ENCODE results near the gene BCL11B.
"Not testable (repeated sequence)": the region's sequence is repeated elsewhere in the genome, so short reads cannot be mapped to it uniquely, and the experiment has no call there.

The BCL11B gene

DNA sequence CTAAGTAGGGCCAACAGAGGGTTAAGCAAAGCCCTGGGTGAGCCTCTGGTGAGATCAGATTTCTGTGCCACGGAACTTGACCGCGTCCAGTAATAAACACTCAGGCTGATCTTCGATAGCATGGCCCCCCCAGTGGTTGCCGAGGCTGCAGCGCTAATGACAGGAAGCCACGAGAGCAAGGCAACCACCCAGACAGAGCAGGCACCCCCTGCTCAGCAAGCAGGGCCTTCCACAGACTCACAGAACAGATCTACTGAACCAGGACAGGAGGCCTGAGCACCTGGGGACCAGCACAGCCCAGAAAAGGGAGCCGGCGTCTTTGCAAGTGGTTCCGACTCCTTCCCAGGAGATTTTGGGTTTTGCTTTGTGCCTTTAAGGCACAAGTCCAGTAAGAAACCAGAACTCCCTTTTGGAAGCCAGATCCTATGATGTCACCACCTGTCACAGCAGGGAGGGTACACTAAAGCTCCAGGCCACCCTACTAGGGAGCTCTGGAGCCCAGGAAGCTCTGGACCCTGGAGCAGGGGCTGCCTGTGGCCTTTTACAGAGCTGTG, 42.3 kb downstream of the BCL11B start:
- in situ Hi-C loops (cut with MboI; ENCODE audit: low sequenced_read_pairs), result no loop called here

DNA sequence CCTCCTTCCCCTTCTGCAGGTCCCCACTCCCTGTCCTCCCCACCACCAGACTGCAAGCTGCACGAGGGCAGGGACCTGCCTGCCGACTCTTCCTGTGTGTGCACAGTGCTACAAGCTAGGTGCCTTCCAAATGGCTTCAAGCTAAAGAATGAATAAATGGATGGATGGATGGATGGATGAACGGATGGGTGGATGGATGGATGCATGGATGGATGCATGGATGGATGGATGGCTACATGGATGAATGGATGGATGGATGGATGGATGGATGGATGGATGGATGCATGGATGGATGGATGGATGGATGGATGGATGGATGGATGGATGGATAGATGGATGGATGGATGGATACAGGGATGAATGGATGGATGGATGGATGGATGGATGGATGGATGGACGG, 43.2 kb downstream of the BCL11B start:
- in situ Hi-C loops (cut with MboI; ENCODE audit: low sequenced_read_pairs), result not testable (repeated sequence)

DNA sequence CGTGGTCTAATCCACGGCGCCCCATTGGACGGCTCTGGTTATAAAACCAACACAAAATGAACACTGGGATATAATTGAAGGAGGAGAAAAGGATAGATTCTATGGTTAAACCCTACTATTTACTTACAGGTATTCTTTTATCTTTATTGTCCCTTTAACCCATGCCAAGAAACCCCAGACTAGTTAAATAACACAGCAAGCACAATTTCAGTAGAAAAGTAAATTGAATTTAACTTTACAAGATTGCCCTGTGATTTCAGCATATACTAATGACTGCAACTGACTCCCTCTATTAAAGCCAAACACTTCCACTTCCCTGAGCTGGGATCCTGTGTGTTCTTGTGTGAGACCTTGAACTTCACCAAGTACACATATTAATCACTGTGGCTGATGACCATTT, 45.3 kb downstream of the BCL11B start:
- in situ Hi-C loops (cut with MboI; ENCODE audit: low sequenced_read_pairs), result no loop called here

DNA sequence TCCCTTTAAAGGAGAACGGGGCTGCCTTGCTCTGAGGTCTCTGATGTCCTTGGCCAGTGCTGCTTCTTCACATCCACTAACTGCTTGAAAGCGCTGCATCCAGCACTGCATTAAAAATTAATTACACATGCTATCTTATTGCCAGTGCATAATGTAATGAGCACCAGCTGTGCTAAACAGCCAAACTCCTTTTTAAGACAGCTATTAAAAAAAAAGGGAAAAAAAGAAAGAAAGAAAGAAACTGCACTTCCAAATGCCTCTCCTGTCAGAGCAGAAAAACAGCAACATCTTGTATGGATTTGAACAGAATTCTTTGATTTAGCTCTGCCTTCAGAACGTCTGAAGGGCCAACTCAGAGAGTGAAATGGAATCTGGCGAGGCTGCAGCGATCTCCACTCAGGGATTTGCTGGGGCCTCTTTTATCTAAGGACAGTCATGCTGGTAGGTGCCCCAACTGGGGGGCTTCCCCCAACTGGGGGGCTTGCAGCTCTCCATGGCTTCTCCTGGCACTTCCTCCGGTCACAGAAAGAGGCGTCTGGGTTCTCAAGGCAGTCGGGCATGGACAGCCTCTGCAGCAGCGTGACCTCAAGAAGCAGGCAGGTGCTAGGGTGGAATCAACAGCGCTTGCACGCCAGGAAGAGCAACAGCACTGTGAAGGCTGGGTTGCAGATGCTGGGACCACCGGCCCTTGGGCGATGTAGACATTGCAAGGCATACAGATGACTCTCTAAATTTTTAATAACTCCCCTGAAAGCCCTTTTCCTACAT, 46.4 kb downstream of the BCL11B start:
- in situ Hi-C loops (cut with MboI; ENCODE audit: low sequenced_read_pairs), result no loop called here

DNA sequence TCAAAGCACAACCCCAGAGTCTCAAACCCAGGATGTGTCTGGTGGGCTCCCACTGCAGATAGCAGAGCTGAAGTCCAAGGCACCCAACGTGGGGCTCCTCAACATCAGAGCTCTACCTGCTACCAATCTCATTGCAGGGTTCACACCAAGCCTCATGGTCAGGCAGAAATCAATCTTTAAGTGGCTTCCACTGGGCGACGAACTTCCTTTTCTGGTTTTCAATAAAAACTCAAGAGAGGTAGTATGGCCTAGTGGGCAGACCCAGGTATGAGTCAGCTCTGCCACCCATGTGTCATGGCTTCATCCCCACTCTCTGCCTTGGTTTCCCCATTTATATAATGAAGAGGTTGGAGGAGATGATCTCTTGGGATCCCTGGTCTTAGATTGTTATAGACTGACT, 47.0 kb downstream of the BCL11B start:
- in situ Hi-C loops (cut with MboI; ENCODE audit: low sequenced_read_pairs), result no loop called here

DNA sequence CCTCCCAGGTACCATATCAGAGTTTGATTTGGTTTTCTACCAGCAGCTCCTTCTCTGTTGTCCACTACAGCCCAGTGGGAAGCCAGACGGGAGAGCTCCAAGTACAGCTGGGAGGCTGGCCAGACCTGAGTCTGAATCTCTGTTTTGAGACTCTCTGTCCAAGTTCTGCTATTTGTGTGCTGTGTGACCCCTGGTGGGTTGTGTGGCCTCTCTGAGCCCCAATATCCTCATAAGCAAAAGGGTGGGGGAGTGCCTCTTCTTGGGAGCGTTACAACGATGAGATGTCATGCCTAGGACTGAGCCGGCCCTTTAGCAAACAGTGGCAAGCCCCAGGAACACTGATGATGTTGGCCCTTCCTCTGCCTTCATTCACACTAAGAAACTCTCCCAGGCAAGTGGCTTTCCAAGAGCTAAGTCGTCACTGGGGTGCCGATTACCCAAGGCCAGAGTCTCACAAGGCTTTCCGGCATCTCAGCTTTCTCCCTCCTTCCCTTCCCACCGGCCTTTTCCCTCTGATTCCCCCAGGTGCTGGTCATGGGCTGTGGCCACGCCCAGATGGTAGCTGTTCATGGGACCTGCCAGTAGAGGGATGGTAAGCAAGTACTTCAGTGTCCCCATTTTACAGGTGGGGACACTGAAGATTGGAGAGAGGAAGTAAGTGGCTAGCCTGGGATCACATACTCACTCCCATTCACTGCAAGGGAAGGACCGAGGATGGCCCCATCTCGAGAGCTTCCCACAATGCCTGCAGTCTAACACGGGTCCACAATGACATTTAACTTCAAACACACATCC, 47.7 kb downstream of the BCL11B start:
- in situ Hi-C loops (cut with MboI; ENCODE audit: low sequenced_read_pairs), result no loop called here

DNA sequence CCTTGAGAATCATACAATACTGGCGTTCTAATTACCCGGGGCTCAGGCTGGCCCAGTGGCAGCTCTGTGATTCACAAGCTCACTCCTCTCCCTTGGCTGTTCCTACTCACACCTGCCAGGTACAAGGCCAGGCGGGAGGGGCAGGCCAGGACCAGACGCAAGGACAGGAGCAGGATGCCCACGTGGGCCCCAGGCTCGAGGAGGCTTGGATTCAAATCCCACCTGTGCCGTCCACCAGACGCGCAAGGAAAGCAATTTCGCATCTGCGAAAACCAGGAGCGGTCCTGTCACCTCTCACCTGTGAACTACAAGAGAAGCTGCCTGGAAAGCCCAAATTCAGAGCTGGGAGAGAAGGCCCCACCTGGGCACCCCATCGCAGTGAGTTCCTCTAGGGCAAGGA, 50.6 kb downstream of the BCL11B start:
- in situ Hi-C loops (cut with MboI; ENCODE audit: low sequenced_read_pairs), result no loop called here

DNA sequence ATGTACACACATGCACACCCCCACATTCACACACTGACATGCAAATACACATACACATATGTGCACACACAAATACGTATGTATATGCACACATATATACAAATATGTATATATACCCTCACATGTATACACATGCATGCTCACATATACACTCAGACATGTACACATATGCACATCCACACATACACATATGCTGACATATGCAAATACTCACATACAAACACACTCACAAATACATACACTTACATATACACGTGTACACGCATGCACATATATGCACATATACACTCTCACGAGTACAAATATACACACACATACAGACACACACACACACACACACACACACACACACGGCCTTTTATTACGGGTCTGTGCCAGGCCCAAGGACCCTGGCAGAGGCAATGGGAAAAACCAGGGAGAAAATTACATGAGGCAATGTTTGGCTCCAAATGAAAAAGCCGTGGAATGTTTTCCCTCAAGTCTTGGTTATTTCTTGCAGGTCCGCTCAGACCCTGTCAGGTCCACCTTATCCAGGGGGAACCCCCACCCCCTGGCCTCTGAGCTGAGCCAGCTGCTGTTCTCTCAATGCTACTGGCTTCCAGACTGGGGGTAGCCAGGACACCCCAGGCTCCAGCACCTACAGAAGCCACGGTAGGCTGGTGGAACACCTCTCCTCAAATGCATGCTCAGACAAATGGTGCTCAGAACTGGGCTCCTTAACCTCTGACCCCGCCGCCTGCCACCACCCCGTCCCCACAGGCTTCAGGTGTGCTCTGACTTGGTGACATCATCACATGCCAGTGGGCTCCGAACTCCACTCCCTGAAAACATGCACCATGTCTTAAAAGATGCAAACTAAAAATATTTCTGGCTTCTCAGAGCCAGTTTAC, 54.7 kb downstream of the BCL11B start:
- in situ Hi-C loops (cut with MboI; ENCODE audit: low sequenced_read_pairs), result no loop called here

DNA sequence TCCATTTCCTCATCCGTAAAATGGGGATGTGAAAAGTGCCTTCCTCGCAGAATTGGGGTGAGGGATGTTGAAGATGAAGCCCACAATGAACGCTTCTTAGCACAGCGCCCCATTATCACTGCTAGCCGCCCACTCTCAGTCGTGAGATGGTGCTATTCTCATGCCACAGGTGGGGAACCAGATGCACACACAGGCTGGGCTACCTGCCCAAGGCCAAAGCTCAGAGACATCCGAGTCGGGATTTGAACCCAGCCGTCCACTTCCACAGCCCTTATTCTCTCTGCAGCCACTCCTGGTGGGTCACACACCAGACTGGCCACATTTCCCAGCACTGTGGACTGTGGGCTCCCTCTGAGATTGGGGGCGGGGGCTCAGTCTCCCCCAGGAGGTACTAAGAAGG, 55.8 kb downstream of the BCL11B start:
- in situ Hi-C loops (cut with MboI; ENCODE audit: low sequenced_read_pairs), result no loop called here

DNA sequence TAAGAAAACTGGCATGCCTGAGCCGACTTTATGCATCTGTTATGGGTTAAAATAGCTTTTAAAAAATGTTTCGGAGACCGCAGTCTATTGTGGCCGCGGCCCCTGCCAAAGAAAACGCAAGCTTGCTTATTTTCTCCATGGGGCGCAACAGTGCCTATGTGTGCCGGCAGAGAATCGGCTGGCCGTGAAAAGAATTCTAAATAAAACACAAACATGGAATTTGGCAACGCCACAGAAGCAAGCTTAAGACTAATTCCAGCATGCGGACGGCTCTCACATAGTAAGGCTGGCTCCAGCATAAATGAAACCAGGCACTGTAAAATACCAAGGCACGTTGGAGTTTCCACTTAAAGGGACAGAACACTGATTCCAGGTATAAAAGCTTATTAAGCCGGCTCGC, 56.7 kb downstream of the BCL11B start:
- in situ Hi-C loops (cut with MboI; ENCODE audit: low sequenced_read_pairs), result no loop called here

DNA sequence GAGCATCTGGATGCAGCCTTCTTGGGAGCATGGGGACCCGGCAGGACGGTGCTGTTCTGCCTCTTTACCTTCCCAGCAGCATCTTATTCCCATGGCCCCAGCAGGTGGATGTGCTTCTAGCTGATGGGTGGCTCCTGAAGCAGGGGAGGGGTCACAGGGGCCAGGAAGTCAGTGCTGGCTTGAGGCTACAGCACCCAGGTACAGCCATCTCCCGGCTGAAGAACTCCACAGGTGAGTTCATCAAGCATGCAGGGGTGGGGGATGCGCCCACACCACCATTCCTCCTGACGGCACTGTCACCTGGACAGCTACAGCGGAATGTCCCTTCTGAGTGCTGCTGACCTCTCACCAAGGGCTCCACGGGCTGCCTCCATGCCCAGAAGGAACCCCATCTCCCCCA, 57.3 kb downstream of the BCL11B start:
- in situ Hi-C loops (cut with MboI; ENCODE audit: low sequenced_read_pairs), result no loop called here

DNA sequence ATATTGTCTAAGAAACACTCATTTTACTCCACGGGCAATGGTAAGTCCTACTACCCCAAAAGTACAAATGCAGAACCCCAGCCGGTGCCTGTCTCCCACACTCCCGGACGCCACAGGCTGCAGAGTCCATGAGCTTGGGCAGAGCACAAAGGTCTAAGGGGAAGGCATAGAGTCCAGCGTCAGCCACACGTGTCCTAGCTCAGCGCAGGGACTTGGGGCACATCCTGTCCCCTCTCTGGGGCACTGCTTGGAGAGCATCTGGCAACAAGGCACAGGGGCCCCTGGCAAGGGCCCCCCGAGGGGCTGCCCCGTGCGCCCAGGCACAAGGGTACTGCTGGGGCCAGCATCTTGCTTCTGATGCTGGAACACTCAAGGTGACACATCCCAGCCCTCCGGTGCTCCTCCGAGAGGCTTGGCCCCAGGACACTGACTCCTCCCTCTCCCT, 58.4 kb downstream of the BCL11B start:
- in situ Hi-C loops (cut with MboI; ENCODE audit: low sequenced_read_pairs), result no loop called here

DNA sequence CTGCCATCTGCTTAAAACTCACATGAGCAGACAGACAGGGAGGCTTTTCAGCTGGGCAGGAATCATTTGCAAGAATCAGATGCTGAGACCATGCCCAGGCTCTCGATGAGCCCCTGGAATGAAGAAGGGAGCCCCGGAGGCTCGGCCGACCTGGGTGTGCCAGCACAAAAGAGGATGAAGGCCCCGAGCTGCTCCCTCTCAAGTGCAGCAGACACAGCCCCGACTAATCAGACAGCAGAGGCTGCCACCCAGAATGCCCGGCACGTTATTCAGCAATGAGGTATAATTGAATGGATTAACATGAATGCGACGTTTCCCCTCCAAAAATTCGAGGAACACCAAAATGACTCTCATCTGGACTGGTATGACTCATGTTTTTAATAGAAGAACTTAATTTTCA, 58.9 kb downstream of the BCL11B start:
- in situ Hi-C loops (cut with MboI; ENCODE audit: low sequenced_read_pairs), result no loop called here

DNA sequence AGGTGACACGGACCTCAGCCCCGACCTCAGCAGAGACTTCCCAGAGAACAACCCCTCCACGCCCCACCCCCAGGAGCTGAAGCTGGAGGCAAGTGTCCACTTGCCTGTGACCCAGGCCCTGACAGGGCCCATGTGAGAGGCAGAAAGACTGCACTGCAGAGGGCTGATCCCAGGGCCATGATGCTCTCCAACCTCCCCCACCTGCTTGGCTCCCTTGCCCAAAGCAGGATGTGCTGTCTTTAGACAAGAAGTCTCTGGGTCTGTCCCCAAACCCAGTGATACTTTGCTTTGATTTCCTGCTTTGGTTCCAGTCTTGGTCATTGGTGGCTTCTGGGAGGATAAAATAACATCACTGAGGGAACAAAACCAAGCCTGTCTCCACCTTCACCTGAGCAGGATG, 59.4 kb downstream of the BCL11B start:
- in situ Hi-C loops (cut with MboI; ENCODE audit: low sequenced_read_pairs), result no loop called here

DNA sequence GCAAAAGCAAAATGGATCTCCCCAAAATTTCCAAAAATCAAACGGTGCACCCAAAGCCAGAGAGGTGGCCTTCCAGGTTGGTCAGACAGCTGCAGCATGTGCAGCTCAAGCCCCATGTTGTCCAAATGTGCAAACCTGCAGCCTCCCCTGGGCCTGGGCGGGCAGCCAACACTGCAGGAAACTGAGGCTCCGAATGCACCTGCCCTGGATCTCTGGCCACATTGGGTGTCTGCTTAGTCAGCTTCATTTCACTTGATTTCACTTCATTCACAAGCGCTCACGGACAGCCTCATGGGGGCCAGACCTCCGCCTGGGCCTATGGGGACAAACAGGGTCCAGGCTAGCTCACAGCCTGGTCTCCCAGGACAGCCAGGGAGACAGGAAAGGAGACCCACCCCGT, 59.8 kb downstream of the BCL11B start:
- in situ Hi-C loops (cut with MboI; ENCODE audit: low sequenced_read_pairs), result no loop called here

DNA sequence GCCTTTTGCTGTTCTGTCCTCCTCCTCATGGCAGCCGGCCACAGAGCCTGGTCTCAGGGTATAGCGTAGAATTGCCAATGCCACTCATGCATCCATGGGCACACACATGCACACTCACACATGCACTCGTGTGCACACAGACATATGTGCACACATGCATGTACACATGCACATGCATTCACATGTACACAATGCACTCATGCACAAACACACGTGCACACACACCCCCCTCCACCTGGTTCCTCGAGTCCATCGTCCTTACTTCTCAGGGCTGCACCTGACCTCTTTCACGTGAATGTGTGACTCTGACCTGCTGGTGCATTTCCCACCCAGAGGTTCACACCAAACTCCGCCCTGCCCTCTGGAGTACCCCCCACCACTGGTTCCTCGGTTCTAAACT, 60.6 kb downstream of the BCL11B start:
- in situ Hi-C loops (cut with MboI; ENCODE audit: low sequenced_read_pairs), result no loop called here

DNA sequence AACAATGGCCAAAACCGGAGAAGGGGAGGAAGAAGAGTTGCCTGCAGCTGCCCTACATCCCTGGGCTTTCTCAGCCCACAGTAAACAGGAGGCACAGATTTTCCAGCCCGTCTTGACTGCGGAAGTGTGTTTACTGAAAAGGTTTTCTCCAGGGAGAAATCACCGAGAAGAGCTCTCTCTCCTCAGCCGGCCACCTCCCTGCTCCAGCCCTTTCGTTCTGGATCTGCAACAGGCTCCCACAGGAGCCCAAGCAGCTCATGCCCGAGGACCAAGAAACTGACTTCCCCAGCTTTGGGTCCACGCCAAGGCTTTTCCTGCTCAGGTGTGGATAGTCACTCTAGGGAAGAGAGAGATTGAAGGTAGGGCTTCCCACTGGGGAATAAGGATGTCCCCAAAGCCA, 61.7 kb downstream of the BCL11B start:
- in situ Hi-C loops (cut with MboI; ENCODE audit: low sequenced_read_pairs), result no loop called here

DNA sequence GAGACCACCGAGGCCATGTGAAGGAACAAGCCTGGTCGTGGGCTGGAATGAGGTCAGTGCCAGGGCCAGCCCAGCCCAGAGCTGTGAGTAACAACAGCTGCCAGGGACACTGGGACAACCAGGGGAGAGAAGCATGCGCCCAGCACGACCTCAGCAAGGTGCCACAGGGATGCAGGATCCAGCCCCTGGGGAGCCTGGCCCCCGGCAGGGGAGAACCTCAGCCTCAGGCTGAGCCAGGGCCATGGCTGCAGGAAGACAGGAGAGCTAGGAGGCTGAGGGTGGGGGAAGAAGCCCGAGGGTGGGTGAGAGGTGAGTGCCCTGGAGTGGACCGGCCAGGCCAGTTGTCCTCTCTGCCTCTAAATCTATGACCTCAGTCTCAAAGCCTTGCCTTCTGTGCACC, 62.6 kb downstream of the BCL11B start:
- in situ Hi-C loops (cut with MboI; ENCODE audit: low sequenced_read_pairs), result no loop called here

DNA sequence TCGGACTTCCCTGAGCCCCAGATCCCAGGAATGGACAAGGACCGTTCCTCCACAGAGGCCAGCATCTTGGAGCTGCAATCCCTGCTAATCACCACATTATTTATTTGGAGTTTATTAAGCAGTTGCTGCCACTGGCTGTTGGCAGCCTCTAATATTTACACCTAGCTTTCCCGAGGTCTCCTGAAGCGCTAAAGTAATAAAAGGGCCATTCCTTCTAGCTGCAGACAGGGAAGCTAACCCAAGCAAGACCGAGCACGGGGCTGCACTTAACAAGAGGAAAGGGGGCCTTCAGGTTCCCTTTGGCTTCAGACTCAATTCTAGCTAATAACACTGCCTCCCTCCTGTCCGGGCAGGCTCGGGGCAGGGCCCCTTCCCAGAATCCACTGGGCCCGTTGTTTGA, 63.7 kb downstream of the BCL11B start:
- in situ Hi-C loops (cut with MboI; ENCODE audit: low sequenced_read_pairs), result no loop called here

DNA sequence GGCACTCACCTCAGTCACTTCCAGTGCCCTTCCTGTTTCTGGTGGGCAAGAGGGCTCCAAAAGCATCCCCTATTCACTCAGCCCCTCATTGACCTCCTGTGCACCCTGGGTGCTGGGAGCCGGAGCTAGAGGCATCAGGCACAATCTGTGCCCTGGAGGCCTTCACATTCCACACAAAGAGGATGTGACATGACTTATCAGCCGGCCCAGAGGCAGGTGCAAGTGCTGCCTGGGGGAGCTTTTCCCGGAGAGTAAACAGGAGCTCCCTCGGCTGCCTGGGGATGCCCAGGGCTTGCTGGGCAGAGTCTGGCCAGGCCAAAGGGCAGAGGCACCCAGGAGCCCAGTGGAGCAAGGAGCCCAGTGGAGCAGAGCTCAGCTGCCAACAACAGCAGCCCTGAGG, 64.5 kb downstream of the BCL11B start:
- in situ Hi-C loops (cut with MboI; ENCODE audit: low sequenced_read_pairs), result no loop called here

DNA sequence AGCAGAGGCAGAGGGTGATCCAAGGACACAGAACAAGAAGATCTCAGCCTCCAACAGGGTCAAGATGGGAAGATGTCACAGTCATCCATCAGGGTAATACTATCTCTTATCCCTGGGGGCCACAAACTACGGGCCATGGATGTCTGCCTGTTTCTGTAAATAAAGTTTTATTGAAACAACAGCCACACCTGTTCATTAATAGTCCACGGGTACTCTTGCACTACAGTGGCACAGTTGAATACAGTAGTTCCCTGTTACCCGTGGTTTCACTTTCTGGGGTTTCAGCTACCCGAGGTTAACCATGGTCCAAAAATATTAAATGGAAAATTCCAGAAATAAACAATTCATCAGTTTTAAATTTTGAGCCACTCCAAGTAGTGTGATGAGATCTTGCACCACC, 65.9 kb downstream of the BCL11B start:
- in situ Hi-C loops (cut with MboI; ENCODE audit: low sequenced_read_pairs), result no loop called here

Data from HL-60/S4 (cell line).